Liver (tissue), 3 donors: ENCODE data around the gene SDHA.
"Not testable (repeated sequence)": the region's sequence is repeated elsewhere in the genome, so short reads cannot be mapped to it uniquely, and the experiment has no call there.

Experiments
- CTCF ChIP-seq: fragments of 150-350 bp; IDR thresholded peaks from 2 replicates; pipeline ENCODE4 v1.5.1; 2017; ENCODE audit warnings: improper control_type of control experiment, low read depth, low read length; ENCODE audit not compliant: missing input control
- EGR1 ChIP-seq, 2 donors: IDR thresholded peaks; 2 replicates each; pipeline ENCODE4 v1.6.1; 2016 to 2018; ENCODE audit warnings: antibody characterized with exemption in 2 of 2, low read depth in 2 of 2
- FOXA1 ChIP-seq: IDR thresholded peaks from 2 replicates; pipeline ENCODE4 v1.6.1; 2016; ENCODE audit warnings: antibody characterized with exemption
- HNF4A ChIP-seq, 2 donors: conservative IDR thresholded peaks; 2 replicates each; pipeline ENCODE4 v1.6.1; 2016; ENCODE audit warnings: antibody characterized with exemption in 2 of 2, mild to moderate bottlenecking in 2 of 2
- HNF4G ChIP-seq: IDR thresholded peaks from 2 replicates; pipeline ENCODE4 v1.6.1; 2016; ENCODE audit warnings: antibody characterized with exemption
- JUND ChIP-seq, 2 donors: IDR thresholded peaks; 2 replicates each; pipeline ENCODE4 v1.6.1; 2016; ENCODE audit warnings: antibody characterized with exemption in 2 of 2
- MAX ChIP-seq: IDR thresholded peaks from 2 replicates; pipeline ENCODE4 v1.6.1; 2016; ENCODE audit warnings: antibody characterized with exemption
- RAD21 ChIP-seq, 2 donors: IDR thresholded peaks; 2 replicates each; pipeline ENCODE4 v1.6.1; 2016; ENCODE audit warnings: antibody characterized with exemption in 2 of 2, mild to moderate bottlenecking in 2 of 2
- REST ChIP-seq: IDR thresholded peaks from 2 replicates; pipeline ENCODE4 v1.6.1; 2016; ENCODE audit warnings: antibody characterized with exemption, mild to moderate bottlenecking
- SP1 ChIP-seq: IDR thresholded peaks from 2 replicates; pipeline ENCODE4 v1.6.1; 2018; ENCODE audit warnings: antibody characterized with exemption, mild to moderate bottlenecking
- TAF1 ChIP-seq: conservative IDR thresholded peaks from 2 replicates; pipeline ENCODE4 v1.6.1; 2016; ENCODE audit warnings: antibody characterized with exemption, mild to moderate bottlenecking
- YY1 ChIP-seq: IDR thresholded peaks from 2 replicates; pipeline ENCODE4 v1.6.1; 2016; ENCODE audit warnings: antibody characterized with exemption, mild to moderate bottlenecking
- donor health status: healthy.
- donor health status: healthy.

GRCh38 chr5:263275-263974 lies 45.3 kb downstream of the SDHA start:
- peak in 1 of 2 donors; percentile 9 for TF ChIP-seq RAD21 (IDR thresholded peaks at IDR 0.05)
- TF ChIP-seq EGR1 (IDR thresholded peaks at IDR 0.05; ENCODE audit: low read depth in 2 of 2), result peak in 1 of 2 donors; percentile 67
- TF ChIP-seq CTCF, FOXA1, TAF1: not testable (repeated sequence)
- peak; percentile 42 for TF ChIP-seq REST
- TF ChIP-seq MAX, result peak; percentile 47
- TF ChIP-seq JUND (IDR thresholded peaks at IDR 0.05), result peak; percentile 21 to 55
- TF ChIP-seq YY1, result peak; percentile 76
- TF ChIP-seq HNF4A (conservative IDR thresholded peaks at IDR 0.05), result peak; percentile 81 to 89
- peak; percentile 33 for TF ChIP-seq HNF4G
- TF ChIP-seq SP1, result peak; percentile 67
